VCaP (cell line): Measurements from ENCODE around the gene ACP5.

Source experiments
- H3K27ac ChIP-seq: fragments of 450-650 bp; 2 replicates; pipeline ENCODE4 v1.5.1; 2017
- CTCF ChIP-seq: fragments of 450-650 bp; conservative IDR thresholded peaks from 2 replicates; pipeline ENCODE4 v1.5.1; 2017; ENCODE audit warnings: mild to moderate bottlenecking, moderate library complexity

The ACP5 gene

GRCh38 chr19:11550265-11550664, 27.2 kb downstream of the ACP5 start:
- H3K27ac ChIP-seq: no peak overlapping the region
- no peak for TF ChIP-seq CTCF

- no peak for TF ChIP-seq CTCF
- no peak overlapping the region for H3K27ac ChIP-seq
Observed at GRCh38 chr19:11549386-11549953, 28.0 kb downstream of the ACP5 start.

- TF ChIP-seq CTCF: no peak
- H3K27ac ChIP-seq: no peak overlapping the region
Observed at GRCh38 chr19:11547929-11548700, 29.3 kb downstream of the ACP5 start.

- no peak overlapping the region for H3K27ac ChIP-seq
- no peak for TF ChIP-seq CTCF
Observed at GRCh38 chr19:11541238-11541637, 36.2 kb downstream of the ACP5 start.

GRCh38 chr19:11540645-11541044, 36.8 kb downstream of the ACP5 start:
- TF ChIP-seq CTCF: no peak
- no peak overlapping the region for H3K27ac ChIP-seq

- H3K27ac ChIP-seq: no peak overlapping the region
- no peak for TF ChIP-seq CTCF
Observed at GRCh38 chr19:11539495-11540365, 37.7 kb downstream of the ACP5 start.

- H3K27ac ChIP-seq: no peak within 1 kb of the TSS
- no peak for TF ChIP-seq CTCF
Observed at GRCh38 chr19:11538232-11539036, 39.0 kb downstream of the ACP5 start, which contains the start of gene CNN1. Gene CNN1 (plus strand): TSS chr19:11538851. CDS start chr19:11538928, 77 bp downstream.
